Left colon (tissue), 2 donors: Measurements from ENCODE around the gene FFAR1. TPM values are rescaled to one million over a fixed set of nuclear protein-coding genes. Genes with fewer than 3 reads are reported as not detected.

Source experiments
- microRNA-seq, 2 donors: library from miRNA; unstranded; fragments of <30 nt; microRNA quantifications; one replicate each; pipeline versions ENCODE4 v1.1.0 to v1.2.0, GENCODE V29; 2020
- total RNA-seq, 2 donors: library from RNA; stranded (reverse); fragmentation: NEBNext Ultra II Directional; extraction: Animal tissue kit (Norgen Biotek cat#: 25700); gene quantifications; one replicate each; pipeline ENCODE4 v1.2.1, GENCODE V29; 2021
- donor health status: DM: no; HTN: no; CAD: no.
- donor health status: DM: yes; HTN: yes; CAD: no.

Gene FFAR1
- total RNA-seq, 2 donors from 2014 or later, result 0.11 TPM; not detected in 1

Small RNAs within 50 kb of the gene (microRNA-seq; reads per million reads assigned to microRNA genes)
- gene MIR5196, result 0 reads per million in 2 donors

Other genes starting within 250 kb of the FFAR1 start
- 1,000 to 10,000 TPM; 4,169 to 4,218 TPM for gene FXYD3, start 232.1 kb upstream of the FFAR1 start, total RNA-seq
- gene LGI4, start 212.8 kb upstream of the FFAR1 start, total RNA-seq, result 10 to 100 TPM in 1 of 2 donors, 1 to 10 TPM in 1; 9.7 to 14.2 TPM
- gene FXYD1, start 209.1 kb upstream of the FFAR1 start, total RNA-seq, result 10 to 100 TPM in 1 of 2 donors, 1 to 10 TPM in 1; 7.7 to 30.3 TPM
- gene FXYD7, start 204.6 kb upstream of the FFAR1 start, total RNA-seq, result not detected
- gene FXYD5, start 193.2 kb upstream of the FFAR1 start, total RNA-seq, result 10 to 100 TPM; 14.9 to 18.3 TPM
- gene FAM187B, start 119.2 kb upstream of the FFAR1 start, total RNA-seq, result not detected
- 100 to 1,000 TPM; 323 to 324 TPM for gene LSR, start 98.9 kb upstream of the FFAR1 start, total RNA-seq
- 10 to 100 TPM; 85.9 to 96.2 TPM for gene USF2, start 78.9 kb upstream of the FFAR1 start, total RNA-seq
- not detected for gene HAMP, start 65.4 kb upstream of the FFAR1 start, total RNA-seq
- not detected for gene MAG, start 55.7 kb upstream of the FFAR1 start, total RNA-seq
- 1 to 10 TPM; 2.5 to 3.2 TPM for gene CD22, start 18.7 kb upstream of the FFAR1 start, total RNA-seq
- not detected for gene FFAR3, start 10.6 kb downstream of the FFAR1 start, total RNA-seq
- gene GPR42, start 23.2 kb downstream of the FFAR1 start, total RNA-seq, result not detected
- 1 to 10 TPM; 1.2 to 1.8 TPM for gene FFAR2, start 100.4 kb downstream of the FFAR1 start, total RNA-seq
- gene KRTDAP, start 142.6 kb downstream of the FFAR1 start, total RNA-seq, result not detected
- 10 to 100 TPM in 1 of 2 donors, 1 to 10 TPM in 1; 8.8 to 13.8 TPM for gene DMKN, start 165.7 kb downstream of the FFAR1 start, total RNA-seq
- not detected for gene SBSN, start 180.4 kb downstream of the FFAR1 start, total RNA-seq
- not detected for gene GAPDHS, start 185.6 kb downstream of the FFAR1 start, total RNA-seq
- gene TMEM147, start 197.7 kb downstream of the FFAR1 start, total RNA-seq, result 10 to 100 TPM; 55.1 to 61.2 TPM
- gene ATP4A, start 215.8 kb downstream of the FFAR1 start, total RNA-seq, result not detected
- not detected for gene PMIS2, start 238.3 kb downstream of the FFAR1 start, total RNA-seq